Eye (tissue), 1 donor: ENCODE measurements around the gene ECHDC1.
"Not testable (repeated sequence)": the region's sequence is repeated elsewhere in the genome, so short reads cannot be mapped to it uniquely, and the experiment has no call there.

ENCODE experiments used
- DNase-seq: peaks from one replicate; pipeline ENCODE4 v3.0.0-alpha.2; 2015

ECHDC1 gene

GRCh38 chr6:127342946-127343808 is at the start of gene ECHDC1:
Gene ECHDC1, minus strand, starts transcription at chr6:127343609. Its CDS starts 12,581 bp downstream, at chr6:127331028.
- peak; percentile 89 for DNase-seq

- DNase-seq, result no peak
These were observed 48.9 kb upstream of the ECHDC1 start for GRCh38 chr6:127392301-127392700.

- DNase-seq, result no peak
These were observed 47.9 kb upstream of the ECHDC1 start for GRCh38 chr6:127391094-127391953.

GRCh38 chr6:127389706-127390105 is 46.3 kb upstream of the ECHDC1 start:
- DNase-seq, result no peak

- DNase-seq, result no peak
These were observed 42.4 kb upstream of the ECHDC1 start for GRCh38 chr6:127385668-127386430.

GRCh38 chr6:127384848-127385247 is 41.4 kb upstream of the ECHDC1 start:
- DNase-seq, result not testable (repeated sequence)

- peak; percentile 45 for DNase-seq
These were observed 40.6 kb upstream of the ECHDC1 start for GRCh38 chr6:127383988-127384387.

- no peak for DNase-seq
These were observed 39.0 kb upstream of the ECHDC1 start for GRCh38 chr6:127382413-127382812.

GRCh38 chr6:127381384-127381783 is 38.0 kb upstream of the ECHDC1 start:
- DNase-seq, result no peak

- DNase-seq, result no peak
These were observed 33.3 kb upstream of the ECHDC1 start for GRCh38 chr6:127376685-127377084.

GRCh38 chr6:127367023-127367375 is 23.6 kb upstream of the ECHDC1 start:
- DNase-seq, result no peak

- DNase-seq, result no peak
These were observed 23.0 kb upstream of the ECHDC1 start for GRCh38 chr6:127366282-127367022.

- no peak for DNase-seq
These were observed 22.5 kb upstream of the ECHDC1 start for GRCh38 chr6:127365874-127366273.

- DNase-seq, result no peak
These were observed 9.1 kb upstream of the ECHDC1 start for GRCh38 chr6:127352524-127352923.

- DNase-seq, result no peak
These were observed 6.6 kb upstream of the ECHDC1 start for GRCh38 chr6:127349980-127350379.

- no peak for DNase-seq
These were observed 4.7 kb upstream of the ECHDC1 start for GRCh38 chr6:127348028-127348661.

GRCh38 chr6:127347178-127347577 is 3.8 kb upstream of the ECHDC1 start:
- no peak for DNase-seq

GRCh38 chr6:127345521-127345920 is 2.1 kb upstream of the ECHDC1 start:
- DNase-seq, result no peak

GRCh38 chr6:127343809-127344659 is 625 bp upstream of the ECHDC1 start:
- DNase-seq, result peak; percentile 80

GRCh38 chr6:127342296-127342945 is 988 bp downstream of the ECHDC1 start:
- peak; percentile 77 for DNase-seq
